ENCODE results near the gene MCCD1.

DNA sequence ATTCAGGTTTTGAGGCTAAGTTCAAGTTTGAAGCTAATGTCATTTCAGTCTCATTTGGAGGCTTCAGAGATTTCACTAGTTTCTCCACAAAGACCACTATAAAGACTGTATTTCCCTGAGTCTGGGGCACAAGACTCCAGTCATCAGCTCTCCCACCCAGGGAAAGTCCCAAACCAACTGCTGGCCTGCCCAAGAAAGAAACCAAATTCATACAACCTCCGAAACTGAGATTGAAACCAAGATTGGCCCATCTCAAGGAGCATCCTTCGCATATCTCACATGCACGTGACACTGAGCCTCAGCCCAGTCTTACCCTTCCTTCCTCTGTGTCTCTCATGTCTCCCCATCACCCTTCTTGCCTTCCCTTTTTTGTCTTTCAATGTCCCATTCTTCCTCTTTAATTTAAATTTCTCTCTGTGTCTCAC lies 39.8 kb downstream of the MCCD1 start:
- TF ChIP-seq, protein P1, sequence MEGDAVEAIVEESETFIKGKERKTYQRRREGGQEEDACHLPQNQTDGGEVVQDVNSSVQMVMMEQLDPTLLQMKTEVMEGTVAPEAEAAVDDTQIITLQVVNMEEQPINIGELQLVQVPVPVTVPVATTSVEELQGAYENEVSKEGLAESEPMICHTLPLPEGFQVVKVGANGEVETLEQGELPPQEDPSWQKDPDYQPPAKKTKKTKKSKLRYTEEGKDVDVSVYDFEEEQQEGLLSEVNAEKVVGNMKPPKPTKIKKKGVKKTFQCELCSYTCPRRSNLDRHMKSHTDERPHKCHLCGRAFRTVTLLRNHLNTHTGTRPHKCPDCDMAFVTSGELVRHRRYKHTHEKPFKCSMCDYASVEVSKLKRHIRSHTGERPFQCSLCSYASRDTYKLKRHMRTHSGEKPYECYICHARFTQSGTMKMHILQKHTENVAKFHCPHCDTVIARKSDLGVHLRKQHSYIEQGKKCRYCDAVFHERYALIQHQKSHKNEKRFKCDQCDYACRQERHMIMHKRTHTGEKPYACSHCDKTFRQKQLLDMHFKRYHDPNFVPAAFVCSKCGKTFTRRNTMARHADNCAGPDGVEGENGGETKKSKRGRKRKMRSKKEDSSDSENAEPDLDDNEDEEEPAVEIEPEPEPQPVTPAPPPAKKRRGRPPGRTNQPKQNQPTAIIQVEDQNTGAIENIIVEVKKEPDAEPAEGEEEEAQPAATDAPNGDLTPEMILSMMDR (IDR thresholded peaks at IDR 0.05) = no peak
- no peak for TF ChIP-seq POLR2A (IDR thresholded peaks at IDR 0.05)
